ENCODE results near the gene TESK2.

GRCh38 chr1:45443580-45444446 lies 47.1 kb downstream of the TESK2 start:
- TF ChIP-seq EP300 (IDR thresholded peaks at IDR 0.05) (no peak), POLR2A (IDR thresholded peaks at IDR 0.05) (no peak), CTCF (IDR thresholded peaks at IDR 0.05) (no peak), POLR2AphosphoS5 (IDR thresholded peaks at IDR 0.05) (no peak)
